Stimulated activated CD4-positive, alpha-beta T cell treated with anti-CD3 and anti-CD28 coated beads, Interleukin-4, amount 100 ng/mL, for 48 hours (primary cell): ENCODE measurements around the gene ALG14.
"Not testable (repeated sequence)": the region's sequence is repeated elsewhere in the genome, so short reads cannot be mapped to it uniquely, and the experiment has no call there.

Experiments
- DNase-seq, 2 donors: peaks; one replicate each; pipeline ENCODE4 v3.0.0-alpha.2; 2020; ENCODE audit warnings: low read depth in 2 of 2

The ALG14 gene

DNA sequence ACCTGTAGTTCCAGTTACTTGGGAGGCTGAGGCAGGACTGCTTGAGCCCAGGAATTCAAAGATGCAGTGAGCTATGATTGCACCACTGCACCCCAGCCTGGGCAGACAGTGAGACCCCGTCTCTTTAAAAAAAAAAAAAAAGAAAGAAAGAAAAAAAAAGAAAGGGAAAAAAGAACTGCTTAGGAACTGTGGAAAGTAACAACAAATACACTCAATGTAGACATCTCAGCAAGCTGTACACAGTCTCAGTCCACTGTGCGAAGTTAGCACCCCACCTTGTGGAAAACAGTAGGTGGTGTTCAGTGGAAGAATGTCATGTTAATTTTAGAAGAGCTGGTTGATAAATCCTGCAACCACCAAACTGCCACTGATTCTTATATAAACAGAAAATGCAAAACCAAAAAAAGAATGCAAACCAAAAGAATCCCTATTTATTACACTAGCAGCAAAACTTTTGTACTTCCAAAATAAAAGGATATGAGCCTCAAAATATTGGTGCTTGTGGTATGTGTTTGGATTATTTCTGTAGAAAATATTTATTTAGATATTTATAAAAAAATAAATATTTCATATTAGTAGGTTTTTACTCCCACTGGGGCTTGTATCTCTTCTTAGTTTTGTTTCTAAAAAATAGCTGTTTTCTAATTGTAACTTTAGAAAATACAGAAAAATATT is 31.1 kb downstream of the ALG14 start:
- DNase-seq: no peak

DNA sequence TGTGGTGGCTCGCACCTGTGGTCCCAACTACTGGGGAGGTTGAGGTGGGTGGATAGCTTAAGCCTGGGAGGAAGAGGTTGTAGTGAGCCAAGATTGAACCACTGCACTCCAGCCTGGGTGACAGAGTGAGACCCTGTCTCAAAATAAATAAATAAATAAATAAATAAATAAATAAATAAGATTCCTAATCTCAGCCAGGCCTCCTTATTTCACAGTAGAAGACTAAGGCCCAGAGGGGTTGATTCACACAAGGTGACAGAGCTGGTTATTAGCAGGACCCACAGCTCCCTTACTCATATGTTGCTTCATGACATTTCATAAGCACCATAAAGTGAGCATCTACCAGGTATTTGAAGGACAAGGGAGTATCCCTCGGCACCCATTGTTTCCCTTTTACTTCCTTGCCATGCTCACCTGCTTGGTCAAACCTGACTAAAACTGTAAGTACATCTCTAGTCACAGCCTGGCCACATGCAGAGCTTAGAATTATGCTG is 32.7 kb downstream of the ALG14 start:
- DNase-seq: no peak

DNA sequence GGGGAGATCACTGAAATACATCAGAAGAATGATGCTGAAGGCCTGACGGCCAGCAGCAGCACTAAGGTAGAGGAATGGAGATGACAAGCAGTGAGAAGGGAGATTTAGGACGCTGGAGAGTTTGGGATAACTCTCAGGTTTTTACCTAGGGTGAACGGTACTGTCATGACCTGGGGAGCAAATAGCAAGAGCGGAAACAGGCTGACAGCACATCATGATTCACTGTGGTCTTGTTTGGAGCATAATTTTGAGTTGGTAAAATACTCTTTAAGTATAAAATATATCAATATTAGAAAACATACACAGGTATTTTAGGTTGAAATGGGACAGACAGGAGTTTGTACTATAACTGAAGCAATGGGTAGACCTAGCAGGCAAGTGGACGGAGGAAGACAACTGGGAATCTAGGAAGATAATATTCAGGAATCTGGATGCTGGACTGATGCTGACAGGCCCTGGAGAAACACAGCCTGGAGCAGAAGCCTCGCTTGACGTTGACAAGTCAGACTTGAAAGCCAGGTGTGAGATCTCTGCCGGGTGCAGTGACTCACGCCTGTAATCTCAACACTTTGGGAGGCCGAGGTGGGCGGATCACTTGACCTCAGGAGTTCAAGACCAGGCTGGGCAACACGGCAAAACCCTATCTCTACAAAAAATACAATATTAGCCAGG is 33.3 kb downstream of the ALG14 start:
- DNase-seq: no peak

DNA sequence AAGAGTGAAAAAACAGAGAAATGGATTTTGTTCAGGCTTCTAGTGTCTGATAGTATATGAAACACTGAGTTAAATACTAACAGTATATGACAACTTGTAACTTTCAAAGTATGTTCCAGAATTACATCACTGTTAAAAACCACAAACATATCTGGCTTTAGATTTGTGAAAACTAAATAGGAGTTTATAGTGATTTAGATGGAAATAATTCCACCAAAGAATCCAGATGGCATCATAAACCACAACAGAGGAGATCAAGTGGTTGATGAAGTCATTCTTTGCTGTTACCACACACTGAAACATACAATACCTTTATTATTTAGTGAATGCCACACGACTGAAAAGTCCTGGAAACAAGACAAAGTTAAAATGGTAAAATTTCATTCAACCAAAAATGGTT is 37.2 kb downstream of the ALG14 start:
- no peak for DNase-seq

DNA sequence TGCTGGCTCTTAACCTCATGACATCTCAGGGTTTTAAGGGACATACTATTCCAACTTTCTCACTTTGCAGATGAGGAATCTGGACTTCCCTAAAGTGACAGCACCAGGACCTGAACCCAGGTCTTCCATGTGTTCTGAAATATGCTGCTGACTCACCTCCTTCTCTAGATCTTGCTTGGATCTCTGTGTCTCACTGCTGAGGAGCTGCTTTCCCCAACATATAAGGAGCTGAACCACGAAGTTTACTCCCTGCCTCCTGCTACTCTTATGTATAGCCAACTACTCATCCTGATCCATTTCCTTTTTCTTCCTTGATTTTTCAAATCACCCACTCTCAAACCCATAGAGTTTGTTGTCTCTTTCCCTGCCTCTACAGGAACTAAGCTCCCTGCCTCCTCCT is 38.2 kb downstream of the ALG14 start:
- no peak for DNase-seq

DNA sequence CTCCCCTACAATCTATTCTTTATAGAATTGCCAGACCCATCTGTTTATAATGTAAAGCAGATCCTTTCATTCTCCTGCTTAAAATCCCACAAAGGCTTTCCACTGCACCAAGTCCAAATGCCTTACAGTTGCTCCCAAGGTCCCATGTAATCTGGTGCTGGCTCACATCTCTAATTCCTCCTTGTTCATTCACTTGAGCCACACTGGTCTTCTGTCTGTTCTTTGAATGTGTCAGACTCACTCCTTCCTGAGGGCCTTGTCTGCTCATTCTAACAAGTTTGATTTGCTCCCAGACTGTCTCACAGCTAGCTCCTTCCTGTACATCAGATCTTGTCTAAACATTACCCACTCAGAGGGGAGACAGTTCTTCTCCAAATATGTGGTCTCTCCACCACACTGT is 38.9 kb downstream of the ALG14 start:
- DNase-seq: no peak

DNA sequence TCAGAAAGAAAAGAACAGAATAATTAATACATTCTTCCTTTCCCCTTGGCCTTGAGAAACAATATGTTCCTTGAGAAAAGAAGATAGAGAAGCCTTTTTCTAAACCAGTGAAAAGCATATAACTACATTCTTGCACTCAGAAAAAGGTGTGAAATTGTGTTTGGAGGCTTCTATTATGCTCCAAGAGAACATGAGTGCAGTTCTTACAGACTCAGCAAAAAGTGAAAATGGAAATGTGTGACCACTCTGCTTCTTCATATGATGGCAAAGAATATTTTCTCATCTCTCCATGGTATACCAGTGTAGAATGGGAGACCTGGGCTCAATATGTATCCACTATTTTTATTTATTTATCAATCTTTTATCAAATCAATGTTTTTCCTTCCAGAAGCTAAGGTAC is 43.2 kb downstream of the ALG14 start:
- DNase-seq: no peak

GRCh38 chr1:95028954-95029353 is 43.8 kb downstream of the ALG14 start:
- DNase-seq: no peak

DNA sequence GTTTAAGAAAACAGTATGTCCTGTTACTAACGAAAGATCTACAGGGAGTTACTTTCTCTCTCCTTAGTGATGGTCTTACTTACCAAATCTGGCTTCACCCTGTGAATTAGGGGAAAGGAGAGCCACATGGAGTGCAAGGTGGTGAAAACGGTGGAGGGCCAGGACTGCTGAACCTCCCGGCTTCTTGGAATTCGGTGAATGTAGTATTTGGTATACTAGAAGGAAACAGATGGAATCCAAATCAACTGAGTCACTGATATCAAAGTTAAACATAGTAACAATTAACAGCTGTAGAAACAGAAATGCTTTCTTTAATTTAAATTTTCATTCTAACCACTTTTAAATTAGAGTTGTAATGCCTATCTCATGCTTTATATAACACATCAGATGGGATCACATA is 45.7 kb downstream of the ALG14 start:
- no peak for DNase-seq

DNA sequence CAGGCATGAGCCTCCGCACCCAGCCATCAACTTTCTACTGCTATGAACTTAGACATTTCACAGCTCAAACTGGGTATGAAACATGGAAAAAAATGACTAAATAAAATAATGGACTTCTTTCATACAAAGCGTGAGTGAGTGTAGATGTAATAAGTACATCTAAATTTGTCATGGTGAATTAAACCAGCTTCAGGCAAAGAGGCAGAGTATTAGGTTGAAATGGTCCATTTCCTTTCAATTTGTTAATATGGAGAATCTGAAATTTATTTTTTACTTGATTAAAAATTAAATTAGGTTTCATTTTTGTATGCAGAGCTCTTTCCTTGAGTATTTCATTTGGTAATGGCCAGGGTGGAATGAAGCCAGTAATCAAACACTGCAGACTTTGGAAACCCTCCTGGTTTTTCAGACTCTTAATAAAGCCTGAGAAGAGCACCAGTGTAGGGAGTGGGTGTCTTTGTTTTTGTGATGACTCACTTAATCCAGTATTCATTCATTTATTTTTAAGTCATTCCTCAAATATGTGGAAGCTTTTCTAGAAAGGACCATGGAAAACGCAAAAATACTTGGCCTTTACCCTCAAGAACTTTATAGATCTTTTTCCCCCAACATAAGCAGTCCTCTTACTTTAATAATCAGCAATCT is 49.2 kb downstream of the ALG14 start:
- no peak for DNase-seq

DNA sequence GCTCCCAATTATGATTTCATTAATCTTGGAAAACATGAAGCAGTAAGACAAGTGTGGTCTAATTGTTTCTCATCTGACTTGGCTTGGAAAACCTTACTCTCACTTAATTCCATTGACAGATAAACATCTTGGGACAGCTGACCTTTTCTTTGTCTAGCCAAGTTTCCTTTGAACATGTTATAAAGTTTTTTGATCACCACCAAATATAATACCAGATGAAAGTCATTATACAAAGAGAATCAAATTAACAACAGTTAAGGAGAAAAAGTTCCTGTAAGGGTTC is 50.2 kb downstream of the ALG14 start:
- DNase-seq: no peak

- DNase-seq: no peak
Observed at GRCh38 chr1:95021805-95022643, 50.7 kb downstream of the ALG14 start.

GRCh38 chr1:95021119-95021518 is 51.6 kb downstream of the ALG14 start:
- DNase-seq: no peak

DNA sequence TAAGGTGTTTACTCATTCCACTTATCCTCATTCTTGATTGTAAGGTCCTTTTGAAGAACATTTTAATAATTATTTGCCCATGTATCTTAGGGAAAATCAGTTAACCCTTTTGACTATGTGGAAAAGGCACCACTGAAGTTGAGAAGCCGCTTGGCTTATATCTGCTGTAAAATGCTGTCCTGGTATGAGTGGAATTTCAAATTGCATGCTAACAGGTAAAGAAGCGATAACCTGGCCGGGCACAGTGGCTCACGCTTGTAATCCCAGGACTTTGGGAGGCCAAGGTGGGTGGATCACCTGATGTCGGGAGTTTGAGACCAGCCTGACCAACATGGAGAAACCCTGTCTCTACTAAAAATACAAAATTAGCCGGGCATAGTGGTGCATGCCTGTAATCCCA is 53.3 kb downstream of the ALG14 start:
- DNase-seq: not testable (repeated sequence)

DNA sequence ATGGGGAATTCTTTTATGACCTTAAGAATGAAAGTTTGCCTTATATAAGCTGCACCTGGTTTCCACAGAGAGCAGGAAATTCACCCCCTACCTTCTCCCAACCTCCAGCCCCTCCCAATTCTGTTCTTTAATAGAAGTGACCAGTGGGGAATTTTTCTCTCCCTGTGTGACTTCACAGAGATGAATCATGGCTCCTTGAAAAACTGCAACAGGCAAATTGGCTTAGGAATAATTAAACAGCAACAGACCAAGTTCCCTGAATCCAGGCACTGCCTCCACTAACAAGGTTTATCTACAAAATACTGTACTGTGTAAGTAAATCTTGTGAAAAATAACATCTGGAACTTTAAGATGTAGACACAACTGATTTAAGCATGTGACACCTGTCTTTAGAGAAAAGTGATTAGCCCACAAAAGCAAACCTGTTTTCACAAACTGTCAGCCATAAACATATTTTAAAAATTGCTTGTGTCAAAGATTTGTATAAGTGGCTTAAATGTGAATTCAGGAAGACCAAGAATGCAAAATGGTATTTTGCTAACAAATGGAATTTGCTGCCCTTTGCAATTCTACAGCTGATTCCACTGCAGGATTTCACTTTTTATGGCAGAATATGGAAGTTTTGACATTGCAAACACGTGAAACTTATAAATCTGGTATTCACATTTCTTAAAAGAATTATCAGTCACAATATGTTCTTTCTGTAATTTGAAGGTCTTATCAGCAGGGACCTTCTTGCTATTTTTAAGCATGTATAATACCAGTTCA is 54.0 kb downstream of the ALG14 start:
- no peak for DNase-seq

- no peak for DNase-seq
Observed at GRCh38 chr1:95017775-95018174, 55.0 kb downstream of the ALG14 start.

GRCh38 chr1:95015076-95015475 is 57.7 kb downstream of the ALG14 start:
- no peak for DNase-seq

- DNase-seq: no peak
Observed at GRCh38 chr1:95013950-95014574, 58.7 kb downstream of the ALG14 start.

GRCh38 chr1:95012389-95012788 is 60.4 kb downstream of the ALG14 start:
- DNase-seq: no peak

GRCh38 chr1:95010158-95010557 is 62.6 kb downstream of the ALG14 start:
- DNase-seq: no peak

DNA sequence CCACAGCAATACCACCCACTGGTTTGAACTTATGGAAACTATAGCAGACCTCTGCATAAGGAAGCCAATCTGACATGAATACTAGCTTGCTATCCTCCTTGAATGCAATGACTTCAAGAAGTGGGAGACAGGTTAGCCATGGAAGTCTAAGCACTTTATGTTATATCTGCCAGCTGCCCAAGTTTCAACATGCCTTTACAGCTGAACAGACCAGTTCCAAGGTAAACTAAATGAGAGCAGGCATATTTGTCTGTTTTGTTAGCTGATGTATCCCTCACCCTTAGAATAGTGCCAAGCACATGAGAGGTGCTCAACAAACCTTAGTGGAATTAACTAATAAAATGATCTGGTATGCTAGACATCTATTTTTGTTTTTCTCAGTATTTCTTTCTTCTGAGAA is 65.1 kb downstream of the ALG14 start:
- DNase-seq: no peak
